ENCODE measurements around the gene DERL2.

GRCh38 chr17:5502552-5502951 is 16.6 kb upstream of the DERL2 start:
- no peak for TF ChIP-seq TCF12 (IDR thresholded peaks at IDR 0.05; ENCODE audit: low read depth)
- TF ChIP-seq, protein P1, sequence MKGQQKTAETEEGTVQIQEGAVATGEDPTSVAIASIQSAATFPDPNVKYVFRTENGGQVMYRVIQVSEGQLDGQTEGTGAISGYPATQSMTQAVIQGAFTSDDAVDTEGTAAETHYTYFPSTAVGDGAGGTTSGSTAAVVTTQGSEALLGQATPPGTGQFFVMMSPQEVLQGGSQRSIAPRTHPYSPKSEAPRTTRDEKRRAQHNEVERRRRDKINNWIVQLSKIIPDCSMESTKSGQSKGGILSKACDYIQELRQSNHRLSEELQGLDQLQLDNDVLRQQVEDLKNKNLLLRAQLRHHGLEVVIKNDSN (IDR thresholded peaks at IDR 0.05): no peak
- no peak for TF ChIP-seq NFIC (IDR thresholded peaks at IDR 0.05)
- no peak for TF ChIP-seq MAX (IDR thresholded peaks at IDR 0.05)
- no peak for TF ChIP-seq EP300 (IDR thresholded peaks at IDR 0.05; ENCODE audit: borderline replicate concordance)
- TF ChIP-seq CREB1 (IDR thresholded peaks at IDR 0.05; ENCODE audit: low read depth): no peak
- TF ChIP-seq REST (IDR thresholded peaks at IDR 0.05; ENCODE audit: low read depth): no peak
- no peak for TF ChIP-seq FOXM1 (IDR thresholded peaks at IDR 0.05; ENCODE audit: borderline replicate concordance, low read depth)
- TF ChIP-seq RAD21 (IDR thresholded peaks at IDR 0.05; ENCODE audit: low read depth): no peak
- TF ChIP-seq YY1 (IDR thresholded peaks at IDR 0.05; ENCODE audit: low read depth): no peak
- TF ChIP-seq ZBTB7A (IDR thresholded peaks at IDR 0.05; ENCODE audit: low read depth): no peak
- TF ChIP-seq TEAD4 (IDR thresholded peaks at IDR 0.05): no peak
- TF ChIP-seq TAF1 (IDR thresholded peaks at IDR 0.05; ENCODE audit: low read depth): no peak

All from Ishikawa (cell line).